Glutamatergic neuron (in vitro differentiated cells): ENCODE data around the gene PRR5L. TPM values are rescaled to one million over a fixed set of nuclear protein-coding genes. Genes with fewer than 3 reads are reported as not detected.

Experiments used
- DNase-seq: peaks from one replicate; pipeline ENCODE4 v3.0.0; 2022
- H3K27ac Mint-ChIP-seq: one replicate; pipeline ENCODE4 v1.8.0; 2020; ENCODE audit warnings: mild to moderate bottlenecking, mixed read lengths, inconsistent platforms; ENCODE audit not compliant: unreplicated experiment
- H3K27me3 Mint-ChIP-seq: one replicate; pipeline ENCODE4 v1.8.0; 2020; ENCODE audit warnings: mild to moderate bottlenecking, moderate library complexity, mixed read lengths, inconsistent platforms; ENCODE audit not compliant: unreplicated experiment
- H3K36me3 Mint-ChIP-seq: one replicate; pipeline ENCODE4 v1.8.0; 2020; ENCODE audit warnings: mild to moderate bottlenecking, mixed read lengths, inconsistent platforms; ENCODE audit not compliant: unreplicated experiment
- H3K4me1 Mint-ChIP-seq: one replicate; pipeline ENCODE4 v1.8.0; 2020; ENCODE audit warnings: mild to moderate bottlenecking, low read depth, mixed read lengths, inconsistent platforms; ENCODE audit not compliant: unreplicated experiment
- H3K4me3 Mint-ChIP-seq: one replicate; pipeline ENCODE4 v1.8.0; 2020; ENCODE audit warnings: mild to moderate bottlenecking, mixed read lengths, inconsistent platforms; ENCODE audit not compliant: unreplicated experiment
- H3K9me3 Mint-ChIP-seq: one replicate; pipeline ENCODE4 v1.8.0; 2020; ENCODE audit warnings: mild to moderate bottlenecking, moderate library complexity, mixed read lengths, inconsistent platforms; ENCODE audit not compliant: unreplicated experiment
- CTCF ChIP-seq: fragments of 200-600 bp; sonication (generic); IDR thresholded peaks from one replicate; pipeline ENCODE4 v1.5.0; 2021; ENCODE audit not compliant: partially characterized antibody, unreplicated experiment
- total RNA-seq: library from RNA; stranded (reverse); fragmentation: NEBNext Ultra II Directional; extraction: Animal tissue kit (Norgen Biotek cat#: 25700); gene quantifications from one replicate; pipeline ENCODE4 v1.2.1, GENCODE V29; 2021; ENCODE audit not compliant: unreplicated experiment

PRR5L gene
- total RNA-seq, 1 donor from 2014 or later: 1.6 TPM

DNA sequence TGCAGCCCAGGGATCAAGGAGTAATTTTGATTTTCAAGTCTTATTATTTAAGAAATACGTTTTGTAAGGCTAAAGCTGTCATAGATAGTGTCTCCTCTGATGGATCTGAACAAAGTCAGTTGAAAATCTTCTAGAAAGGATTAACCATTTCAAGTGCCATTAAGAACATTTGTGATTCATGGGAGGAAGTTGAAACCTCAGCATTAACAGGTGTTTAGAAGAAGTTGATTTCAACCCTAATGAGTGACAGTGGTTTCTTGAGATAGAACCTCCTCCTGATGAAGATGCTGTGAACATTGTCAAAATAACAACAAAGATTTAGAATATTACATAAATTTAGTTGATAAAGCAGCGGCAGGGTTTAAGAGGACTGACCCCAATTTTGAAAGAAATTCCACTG, 61.7 kb downstream of the PRR5L start:
- no peak for DNase-seq
- Mint-ChIP-seq H3K4me1 (peaks cover 14% of the 10 kb centered on the region), H3K9me3 (peaks cover 4% of the 10 kb centered on the region), H3K27me3 (no peaks in the 10 kb centered on the region), H3K4me3 (no peak overlapping the region), H3K27ac (no peak overlapping the region), H3K36me3 (no peaks in the 10 kb centered on the region)
- TF ChIP-seq CTCF: no peak

DNA sequence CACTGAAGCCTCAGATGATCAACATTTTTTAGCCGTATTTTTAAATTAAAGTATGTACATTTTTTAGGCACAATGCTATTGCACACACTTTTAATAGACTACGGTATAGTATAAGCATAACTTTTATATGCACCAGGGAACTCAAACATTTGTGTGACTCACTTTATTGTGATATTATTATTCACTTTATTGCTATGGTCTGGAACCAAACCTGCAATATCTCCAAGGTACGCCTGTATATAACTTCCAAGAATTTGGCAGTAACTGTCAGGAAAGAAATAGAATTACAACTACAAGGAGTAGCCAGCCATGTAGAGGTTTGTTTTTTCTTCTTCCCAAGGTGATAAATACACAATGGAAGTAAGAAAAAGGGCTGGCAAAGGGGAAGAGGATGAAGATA, 62.3 kb downstream of the PRR5L start:
- no peak for TF ChIP-seq CTCF
- DNase-seq: no peak
- H3K36me3 Mint-ChIP-seq: no peaks in the 10 kb centered on the region
- H3K4me1 Mint-ChIP-seq: peaks cover 14% of the 10 kb centered on the region
- H3K9me3 Mint-ChIP-seq: peaks cover 4% of the 10 kb centered on the region
- H3K4me3 Mint-ChIP-seq: no peak overlapping the region
- H3K27ac Mint-ChIP-seq: no peak overlapping the region
- H3K27me3 Mint-ChIP-seq: no peaks in the 10 kb centered on the region

DNA sequence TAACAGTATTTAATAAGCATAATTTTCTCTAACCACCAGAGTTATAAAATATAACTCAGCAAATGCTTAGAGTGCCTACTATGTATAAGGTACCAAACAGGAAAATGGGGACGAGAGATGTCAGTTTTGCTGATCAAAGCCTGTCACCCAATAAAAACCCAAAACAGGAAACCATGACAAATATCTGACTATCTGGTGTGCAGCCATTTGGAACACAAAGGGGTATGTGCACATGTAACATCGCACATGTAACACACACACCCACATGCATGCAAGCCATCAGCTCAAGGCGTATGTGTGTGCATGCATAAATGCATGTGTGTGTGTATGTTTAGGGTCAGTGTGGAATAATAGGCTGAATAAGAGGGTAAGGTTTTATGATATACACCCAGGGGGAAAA, 64.2 kb downstream of the PRR5L start:
- Mint-ChIP-seq H3K9me3 (peaks cover 4% of the 10 kb centered on the region), H3K36me3 (no peaks in the 10 kb centered on the region), H3K4me3 (no peak overlapping the region), H3K4me1 (peaks cover 14% of the 10 kb centered on the region), H3K27ac (no peak overlapping the region), H3K27me3 (no peaks in the 10 kb centered on the region)
- no peak for DNase-seq
- TF ChIP-seq CTCF: no peak

DNA sequence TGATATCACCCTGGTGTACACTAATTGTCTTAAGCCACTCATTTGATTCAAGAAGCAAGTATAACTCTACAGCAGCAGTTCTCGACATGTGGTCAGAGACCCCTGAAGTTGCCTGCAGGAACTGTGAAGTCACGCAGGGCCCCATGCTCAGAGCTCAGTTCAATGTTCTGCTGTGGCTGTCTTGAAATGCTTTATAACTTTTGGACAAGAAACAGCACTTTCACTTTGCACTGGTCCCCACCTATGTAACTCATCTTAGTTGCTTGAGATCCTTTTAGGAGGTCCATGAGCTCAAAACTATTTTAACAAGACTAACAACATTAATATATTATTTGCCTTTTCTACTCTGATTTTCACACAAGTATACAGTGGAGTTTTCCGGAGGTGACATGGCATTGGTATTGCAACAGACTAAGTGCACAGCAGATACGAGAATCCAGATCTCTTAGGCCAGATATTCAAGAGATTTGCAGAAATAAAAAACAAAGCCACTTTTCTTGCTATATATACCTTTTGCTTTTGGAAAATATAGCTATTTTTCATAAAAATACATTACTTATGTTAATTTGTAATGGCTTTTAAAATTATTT, 64.8 kb downstream of the PRR5L start:
- no peak for TF ChIP-seq CTCF

DNA sequence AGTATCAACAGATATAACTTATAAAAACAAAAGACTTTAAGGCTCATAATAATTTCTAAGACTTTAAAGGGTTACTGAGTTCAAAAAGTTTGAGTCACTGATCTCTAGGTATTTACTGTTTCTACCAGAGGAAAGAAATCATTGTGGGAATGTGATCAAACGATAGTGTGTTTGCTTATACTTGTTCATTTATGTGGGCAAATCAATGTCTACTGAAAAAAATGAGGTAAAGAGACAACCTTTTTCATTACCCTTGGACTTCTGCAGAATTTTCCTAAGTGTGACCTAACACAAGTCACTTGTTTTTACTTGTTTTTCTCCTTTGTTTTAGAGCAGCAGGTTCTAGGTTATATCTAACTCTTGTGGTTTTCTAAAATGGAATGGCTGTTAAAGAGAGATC, 65.4 kb downstream of the PRR5L start:
- Mint-ChIP-seq H3K4me3 (no peak overlapping the region), H3K9me3 (peaks cover 4% of the 10 kb centered on the region), H3K27me3 (peaks cover 2% of the 10 kb centered on the region), H3K27ac (no peak overlapping the region), H3K36me3 (no peaks in the 10 kb centered on the region), H3K4me1 (peaks cover 14% of the 10 kb centered on the region)
- DNase-seq: no peak
- TF ChIP-seq CTCF: no peak

More for the DNA sequence above, 64.8 kb downstream of the PRR5L start:
- Mint-ChIP-seq H3K27me3 (no peaks in the 10 kb centered on the region), H3K36me3 (no peaks in the 10 kb centered on the region), H3K9me3 (peaks cover 4% of the 10 kb centered on the region), H3K4me1 (peaks cover 14% of the 10 kb centered on the region), H3K4me3 (no peak overlapping the region), H3K27ac (no peak overlapping the region)
- no peak for DNase-seq
